ENCODE measurements around the gene RASSF8.

RASSF8 gene

GRCh38 chr12:26124446-26125399, 166.2 kb downstream of the RASSF8 start, which contains the start of gene BHLHE41:
BHLHE41 (minus strand) TSS chr12:26125037; CDS start chr12:26124779, 258 bp downstream.
- DNase-seq (ENCODE audit: low read depth, low spot score) = no peak

DNA sequence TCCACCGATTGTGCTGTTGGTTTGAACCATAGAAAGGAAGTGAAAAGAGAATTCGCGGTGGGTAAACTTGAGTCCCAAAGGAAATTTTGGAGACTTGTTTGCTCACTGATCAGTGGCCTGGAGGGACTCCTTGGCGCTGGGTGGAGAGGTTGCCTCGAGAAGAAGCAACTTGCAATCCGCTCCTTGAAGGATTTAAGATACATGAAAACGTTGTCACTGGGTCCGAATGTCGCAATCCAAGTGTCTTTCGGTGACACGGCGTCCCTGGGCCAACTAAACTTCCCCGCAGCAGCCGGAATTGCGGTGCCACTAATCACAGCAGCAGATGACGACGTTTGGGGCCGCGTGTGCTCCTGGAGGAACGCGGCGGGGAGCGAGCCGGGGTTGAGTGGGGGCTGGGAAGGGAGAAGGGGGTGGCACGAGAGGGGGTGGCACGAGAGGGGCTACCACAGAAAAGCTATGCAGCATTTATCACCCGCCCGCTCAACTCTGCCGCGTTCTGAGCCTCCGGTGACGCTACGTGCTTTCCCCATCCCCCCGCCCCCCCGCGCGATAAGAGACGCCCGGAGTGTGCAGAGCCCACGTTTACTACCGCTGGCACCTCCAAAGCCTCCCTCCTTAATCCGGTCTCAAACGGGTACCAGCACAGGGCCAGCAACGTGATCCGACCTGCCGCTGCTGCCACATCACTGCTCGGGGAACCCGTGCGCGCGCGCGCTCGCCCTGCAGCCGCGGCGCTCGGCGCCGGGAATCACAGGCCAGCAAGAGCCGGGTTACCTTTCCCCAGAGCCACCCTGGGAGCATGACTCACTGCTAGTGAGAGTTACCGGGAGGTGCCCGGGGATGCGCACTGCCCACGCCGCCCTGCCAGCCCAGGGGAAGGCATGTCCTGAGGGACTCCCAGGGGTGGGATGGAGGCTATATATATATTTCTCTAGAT, 167.2 kb downstream of the RASSF8 start:
- DNase-seq (ENCODE audit: low read depth, low spot score) = no peak

DNA sequence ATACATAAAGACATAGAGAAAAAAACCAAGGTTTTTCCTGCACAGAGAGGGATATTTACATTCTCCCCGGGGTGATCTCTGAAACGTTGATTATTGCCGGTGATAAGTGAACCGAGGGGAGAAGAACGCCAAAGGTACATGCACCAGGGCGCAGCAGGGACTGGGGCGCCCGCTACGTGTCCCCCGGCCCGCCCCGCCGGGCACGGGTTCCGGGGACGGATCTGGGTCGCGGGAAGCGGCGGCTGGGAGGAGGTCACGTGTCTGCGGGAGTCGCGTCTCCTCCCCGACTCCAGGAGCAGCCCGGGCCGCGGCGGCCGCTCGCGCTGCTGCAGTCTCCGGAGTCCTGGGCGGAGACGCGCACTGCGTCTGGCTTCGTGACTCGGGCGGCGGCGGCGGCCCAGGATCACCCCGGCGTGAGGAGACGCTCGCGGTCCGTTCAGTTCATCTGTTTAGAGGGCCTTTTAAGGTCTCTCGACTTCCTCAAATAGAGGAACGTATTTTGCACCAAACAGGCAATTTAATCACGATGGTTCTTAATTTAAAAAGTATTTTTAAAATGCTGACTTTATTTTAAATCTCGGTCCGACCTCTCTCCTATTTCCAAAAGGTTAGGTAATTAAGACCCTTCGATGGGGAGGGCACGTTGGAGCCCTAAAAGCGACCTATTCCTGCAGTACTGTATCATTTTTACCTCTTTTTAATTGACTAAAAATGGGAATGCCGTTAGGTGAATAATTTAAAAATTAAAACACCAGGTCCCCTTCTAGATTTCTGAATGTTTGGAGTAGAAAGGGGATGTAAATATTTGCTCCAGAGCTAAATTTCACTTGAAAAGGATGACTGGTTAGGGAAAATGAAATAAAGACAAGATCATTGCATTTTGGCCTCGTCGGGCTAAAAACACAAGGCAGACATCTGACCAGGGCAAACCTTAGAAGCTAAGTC, 168.1 kb downstream of the RASSF8 start:
- no peak for DNase-seq (ENCODE audit: low read depth, low spot score)

DNA sequence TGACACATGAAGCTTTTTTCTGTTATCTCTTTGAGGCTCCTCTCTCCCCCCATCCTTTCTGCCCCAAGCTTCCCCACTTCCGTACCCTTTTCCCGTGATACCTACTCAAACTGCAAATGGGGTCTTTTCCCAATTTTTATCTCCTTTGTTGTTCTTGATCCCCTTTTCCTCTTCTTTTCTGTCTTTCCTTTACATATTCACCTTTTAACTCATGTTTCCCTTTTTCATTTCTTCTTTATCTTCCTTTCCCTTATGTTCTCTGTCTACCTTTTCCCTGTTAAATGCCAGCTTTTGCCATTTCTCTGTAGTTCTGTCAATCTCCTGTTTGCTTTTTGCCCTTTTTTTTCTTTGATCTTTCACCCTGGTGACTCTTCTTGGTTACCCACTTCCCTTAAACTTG, 168.9 kb downstream of the RASSF8 start:
- no peak for DNase-seq (ENCODE audit: low read depth, low spot score)

DNA sequence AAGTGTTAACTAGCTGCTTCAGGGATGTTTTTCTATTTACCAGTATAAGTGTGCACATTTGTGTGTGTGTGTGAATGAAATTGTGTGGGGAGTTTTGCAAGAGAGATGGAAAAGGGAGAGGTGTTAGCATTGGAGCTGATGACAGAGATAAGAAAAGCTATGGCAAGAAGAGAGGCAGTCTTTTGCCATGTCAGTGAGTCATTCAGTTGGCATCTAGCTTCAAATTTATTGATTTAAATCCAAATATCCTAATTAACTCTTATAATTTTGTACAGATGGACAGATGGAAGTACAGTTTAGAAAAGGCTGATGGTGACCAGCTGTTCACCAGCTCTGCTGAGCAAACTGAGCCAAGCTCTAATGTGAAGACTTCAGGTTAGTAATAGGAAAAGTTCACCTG, 169.7 kb downstream of the RASSF8 start:
- no peak for DNase-seq (ENCODE audit: low read depth, low spot score)
